Body of pancreas (tissue), 4 donors: Measurements from ENCODE around the gene ERBB2.

Experiments
- POLR2A ChIP-seq, 3 donors: fragments of 450-650 bp; IDR thresholded peaks; one replicate each; pipeline ENCODE4 v1.6.1; 2016; ENCODE audit warnings: antibody characterized with exemption in 3 of 3, mild to moderate bottlenecking in 2 of 3
- TF ChIP-seq, protein P1 (sequence below), 7 experiments: fragments of 450-650 bp in 4 of 7; fragments of 200-600 bp in 3 of 7; sonication (generic) in 3 of 7; IDR thresholded peaks; one replicate each; pipeline ENCODE4 v1.5.1; 2016 to 2019; ENCODE audit warnings: antibody characterized with exemption in 7 of 7

DNA sequence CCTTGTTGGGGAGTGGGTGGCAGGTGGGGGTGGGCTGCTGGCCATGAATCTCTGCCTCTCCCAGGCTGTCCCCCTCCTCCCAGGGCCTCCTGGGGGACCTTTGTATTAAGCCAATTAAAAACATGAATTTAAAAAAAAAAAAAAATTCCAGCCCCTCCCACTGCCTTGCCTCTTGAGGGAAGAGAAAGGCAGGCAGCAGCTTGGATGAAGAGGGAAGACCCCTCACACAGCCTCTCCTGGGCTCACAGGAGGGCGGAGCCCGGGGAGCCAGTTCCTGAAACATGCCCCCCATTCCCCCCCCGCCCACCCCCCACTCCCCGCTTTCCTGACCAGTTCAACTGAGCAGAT, 36.5 kb upstream of the ERBB2 start:
- TF ChIP-seq, protein P1, sequence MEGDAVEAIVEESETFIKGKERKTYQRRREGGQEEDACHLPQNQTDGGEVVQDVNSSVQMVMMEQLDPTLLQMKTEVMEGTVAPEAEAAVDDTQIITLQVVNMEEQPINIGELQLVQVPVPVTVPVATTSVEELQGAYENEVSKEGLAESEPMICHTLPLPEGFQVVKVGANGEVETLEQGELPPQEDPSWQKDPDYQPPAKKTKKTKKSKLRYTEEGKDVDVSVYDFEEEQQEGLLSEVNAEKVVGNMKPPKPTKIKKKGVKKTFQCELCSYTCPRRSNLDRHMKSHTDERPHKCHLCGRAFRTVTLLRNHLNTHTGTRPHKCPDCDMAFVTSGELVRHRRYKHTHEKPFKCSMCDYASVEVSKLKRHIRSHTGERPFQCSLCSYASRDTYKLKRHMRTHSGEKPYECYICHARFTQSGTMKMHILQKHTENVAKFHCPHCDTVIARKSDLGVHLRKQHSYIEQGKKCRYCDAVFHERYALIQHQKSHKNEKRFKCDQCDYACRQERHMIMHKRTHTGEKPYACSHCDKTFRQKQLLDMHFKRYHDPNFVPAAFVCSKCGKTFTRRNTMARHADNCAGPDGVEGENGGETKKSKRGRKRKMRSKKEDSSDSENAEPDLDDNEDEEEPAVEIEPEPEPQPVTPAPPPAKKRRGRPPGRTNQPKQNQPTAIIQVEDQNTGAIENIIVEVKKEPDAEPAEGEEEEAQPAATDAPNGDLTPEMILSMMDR (IDR thresholded peaks at IDR 0.05) = no peak
- TF ChIP-seq POLR2A (IDR thresholded peaks at IDR 0.05) = no peak
